ENCODE measurements around the gene ADAM22.

The ADAM22 gene

DNA sequence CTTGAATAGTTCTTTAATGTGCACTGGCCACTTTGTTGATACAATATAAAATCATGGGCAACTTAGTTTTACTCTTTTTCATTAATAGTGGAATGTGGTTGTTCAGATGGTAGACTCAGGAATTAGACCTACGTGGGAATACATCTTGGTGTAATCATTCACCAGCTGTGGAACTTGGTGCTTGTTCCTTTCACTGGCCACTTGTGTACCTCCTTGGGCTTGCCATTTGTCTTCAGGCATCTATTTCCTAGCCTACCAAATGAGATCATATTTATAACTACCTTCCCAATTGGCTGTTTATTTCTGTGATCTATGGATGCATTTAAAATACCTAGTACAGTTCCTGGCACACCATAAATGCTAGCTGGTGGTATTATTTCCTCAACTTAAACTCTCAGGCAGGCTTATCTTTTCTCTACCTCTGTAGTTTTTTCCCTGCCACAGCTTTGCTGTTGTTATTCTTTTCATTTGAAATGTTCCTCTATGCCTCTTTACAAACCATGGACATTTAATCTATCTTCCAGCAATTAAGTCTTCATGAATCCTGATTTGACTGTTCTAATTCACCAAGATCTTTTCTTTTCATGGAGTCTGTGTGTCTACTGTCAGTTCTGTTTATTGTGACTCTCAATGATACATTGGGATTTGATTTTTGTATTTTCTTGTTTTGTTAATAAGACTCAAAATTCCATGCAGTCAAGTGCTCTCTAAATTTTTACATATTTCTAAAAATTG is 113.0 kb downstream of the ADAM22 start:
- no peak for TF ChIP-seq POU2F2 (IDR thresholded peaks at IDR 0.05; ENCODE audit: low read depth, low read length)
- no peak for TF ChIP-seq SPI1 (IDR thresholded peaks at IDR 0.05; ENCODE audit: low read depth, low read length)
- TF ChIP-seq PAX5 (IDR thresholded peaks at IDR 0.05; ENCODE audit: insufficient read depth, low read length, severe bottlenecking) = no peak
- TF ChIP-seq TAF1 (IDR thresholded peaks at IDR 0.05; ENCODE audit: low read depth, low read length) = no peak
- no peak for TF ChIP-seq POLR2A (IDR thresholded peaks at IDR 0.05; ENCODE audit: low read depth, low read length)
- TF ChIP-seq POLR2AphosphoS5 (IDR thresholded peaks at IDR 0.05; ENCODE audit: low read depth, low read length) = no peak
- DNase-seq (ENCODE audit: insufficient read length, low spot score) = no peak
- FAIRE-seq = peak; percentile 77

DNA sequence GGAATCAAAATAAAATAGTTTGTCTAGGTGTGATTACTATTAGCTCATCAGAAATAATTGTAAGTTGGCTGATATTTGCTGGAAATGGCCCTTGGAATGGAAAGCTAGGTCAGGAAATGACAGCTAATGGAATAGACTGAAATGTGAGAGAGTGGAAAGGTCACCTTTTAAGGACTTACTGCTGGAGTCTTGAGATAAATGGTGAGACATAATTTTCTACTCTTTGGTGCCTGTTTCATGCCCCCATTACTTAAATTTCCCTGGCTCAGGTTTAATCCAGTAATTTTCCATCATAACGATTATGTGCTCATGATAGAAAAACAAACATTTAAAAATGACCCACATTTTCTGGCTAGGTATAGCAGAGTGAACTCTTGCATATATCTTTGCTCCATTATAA is 123.6 kb downstream of the ADAM22 start:
- TF ChIP-seq POU2F2 (IDR thresholded peaks at IDR 0.05; ENCODE audit: low read depth, low read length) = no peak
- TF ChIP-seq SPI1 (IDR thresholded peaks at IDR 0.05; ENCODE audit: low read depth, low read length) = no peak
- no peak for TF ChIP-seq POLR2AphosphoS5 (IDR thresholded peaks at IDR 0.05; ENCODE audit: low read depth, low read length)
- no peak for TF ChIP-seq POLR2A (IDR thresholded peaks at IDR 0.05; ENCODE audit: low read depth, low read length)
- no peak for TF ChIP-seq TAF1 (IDR thresholded peaks at IDR 0.05; ENCODE audit: low read depth, low read length)
- TF ChIP-seq PAX5 (IDR thresholded peaks at IDR 0.05; ENCODE audit: insufficient read depth, low read length, severe bottlenecking) = no peak
- DNase-seq (ENCODE audit: insufficient read length, low spot score) (no peak), FAIRE-seq (no peak)

DNA sequence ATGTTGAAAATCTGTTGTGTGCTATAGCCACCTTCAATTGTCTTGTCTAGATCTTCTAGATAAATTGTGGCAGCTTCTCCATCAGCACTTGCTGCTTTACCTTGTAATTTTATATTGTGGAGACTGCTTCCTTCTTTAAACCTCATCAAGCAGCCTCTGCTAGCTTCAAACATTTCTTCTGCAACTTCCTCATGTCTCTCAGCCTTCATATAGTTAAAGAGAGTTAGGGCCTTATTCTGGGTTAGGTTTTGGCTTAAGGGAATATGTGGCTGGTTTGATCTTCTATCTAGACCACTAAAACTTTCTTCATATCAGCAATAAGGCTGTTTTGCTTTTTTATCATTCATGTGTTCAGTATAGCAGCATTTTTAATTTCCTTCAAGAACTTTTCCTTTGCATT is 128.2 kb downstream of the ADAM22 start:
- FAIRE-seq = no peak
- no peak for DNase-seq (ENCODE audit: insufficient read length, low spot score)
- TF ChIP-seq PAX5 (IDR thresholded peaks at IDR 0.05; ENCODE audit: insufficient read depth, low read length, severe bottlenecking) (no peak), SPI1 (IDR thresholded peaks at IDR 0.05; ENCODE audit: low read depth, low read length) (no peak), POLR2AphosphoS5 (IDR thresholded peaks at IDR 0.05; ENCODE audit: low read depth, low read length) (no peak), POLR2A (IDR thresholded peaks at IDR 0.05; ENCODE audit: low read depth, low read length) (no peak), TAF1 (IDR thresholded peaks at IDR 0.05; ENCODE audit: low read depth, low read length) (no peak), POU2F2 (IDR thresholded peaks at IDR 0.05; ENCODE audit: low read depth, low read length) (no peak)

DNA sequence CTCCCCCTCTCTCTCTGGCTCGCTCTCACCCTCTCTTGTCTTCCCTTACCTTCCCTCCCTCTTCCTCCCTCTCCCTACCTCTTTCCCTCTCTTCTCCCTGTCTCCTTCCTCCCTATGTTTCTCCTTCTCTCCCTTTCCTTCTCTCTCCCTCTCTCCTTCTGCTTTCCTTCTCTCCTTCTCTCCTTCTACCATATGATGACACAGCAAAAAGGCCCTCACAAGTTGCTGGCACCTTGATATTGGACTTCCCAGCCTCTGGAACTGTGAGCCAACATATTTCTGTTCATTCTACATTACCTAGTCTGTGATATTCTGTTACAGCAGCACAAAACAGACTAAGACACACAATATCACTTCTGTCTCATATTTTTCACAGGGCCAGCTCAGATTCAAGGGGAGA is 135.0 kb downstream of the ADAM22 start:
- DNase-seq (ENCODE audit: insufficient read length, low spot score) = no peak
- peak; percentile 23 for FAIRE-seq

DNA sequence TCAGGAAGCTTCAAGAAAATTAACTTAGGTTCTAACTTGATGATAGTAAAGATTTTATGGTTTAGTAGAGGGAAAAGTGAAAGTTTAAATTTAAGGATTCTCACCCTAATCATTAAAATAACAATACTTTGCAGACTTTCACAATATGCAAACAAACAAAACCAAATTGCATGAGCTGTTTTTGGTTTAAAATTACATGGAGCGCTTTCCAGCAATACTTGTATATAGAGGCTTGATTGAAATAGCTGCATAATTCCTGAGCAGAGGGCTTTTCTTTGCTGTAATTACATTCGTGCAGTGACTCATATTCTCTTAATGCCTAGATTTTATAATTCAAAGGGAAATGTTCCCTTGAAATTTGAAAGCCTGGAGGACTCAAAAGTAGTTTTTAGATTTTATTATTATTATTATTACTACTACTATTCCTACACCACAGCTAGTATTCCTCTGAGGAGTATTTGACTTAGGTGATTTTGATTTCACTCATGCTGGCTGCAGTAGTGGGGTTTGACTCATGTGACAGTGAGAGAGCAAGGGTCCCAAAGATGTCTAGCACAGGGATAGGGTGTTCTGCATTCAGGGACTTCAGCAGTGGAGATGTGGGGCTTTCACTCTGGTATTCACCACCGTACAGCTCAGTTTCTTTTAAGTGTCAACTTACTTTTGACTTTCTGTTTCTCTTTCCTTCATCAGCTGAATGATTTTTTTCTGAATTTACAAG is 138.1 kb downstream of the ADAM22 start:
- TF ChIP-seq TAF1 (IDR thresholded peaks at IDR 0.05; ENCODE audit: low read depth, low read length) (no peak), PAX5 (IDR thresholded peaks at IDR 0.05; ENCODE audit: insufficient read depth, low read length, severe bottlenecking) (no peak), POU2F2 (IDR thresholded peaks at IDR 0.05; ENCODE audit: low read depth, low read length) (no peak), SPI1 (IDR thresholded peaks at IDR 0.05; ENCODE audit: low read depth, low read length) (no peak), POLR2A (IDR thresholded peaks at IDR 0.05; ENCODE audit: low read depth, low read length) (no peak), POLR2AphosphoS5 (IDR thresholded peaks at IDR 0.05; ENCODE audit: low read depth, low read length) (no peak)
- DNase-seq (ENCODE audit: insufficient read length, low spot score) = peak; percentile 1
- peak; percentile 45 for FAIRE-seq

More for the DNA sequence above, 135.0 kb downstream of the ADAM22 start:
- TF ChIP-seq PAX5 (IDR thresholded peaks at IDR 0.05; ENCODE audit: insufficient read depth, low read length, severe bottlenecking) (no peak), TAF1 (IDR thresholded peaks at IDR 0.05; ENCODE audit: low read depth, low read length) (no peak), POLR2A (IDR thresholded peaks at IDR 0.05; ENCODE audit: low read depth, low read length) (no peak)

DNA sequence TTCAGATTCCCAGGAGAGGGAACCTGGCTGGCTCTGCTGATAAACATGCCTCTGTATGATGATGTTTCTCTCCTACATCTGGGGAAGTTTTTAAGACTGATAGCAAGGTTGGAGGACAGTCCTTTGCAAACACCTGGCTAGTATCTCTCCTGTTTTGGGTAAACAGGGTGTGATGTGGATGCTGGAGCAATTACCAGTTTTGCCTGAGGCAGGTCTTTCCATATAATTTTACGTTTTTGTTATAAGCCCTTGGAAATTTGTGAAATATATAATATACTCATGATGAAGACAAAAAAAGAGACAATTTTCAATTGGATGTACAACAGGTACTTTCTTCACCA is 138.6 kb downstream of the ADAM22 start:
- no peak for DNase-seq (ENCODE audit: insufficient read length, low spot score)
- FAIRE-seq = no peak
- no peak for TF ChIP-seq TAF1 (IDR thresholded peaks at IDR 0.05; ENCODE audit: low read depth, low read length)
- no peak for TF ChIP-seq POLR2A (IDR thresholded peaks at IDR 0.05; ENCODE audit: low read depth, low read length)
- no peak for TF ChIP-seq POU2F2 (IDR thresholded peaks at IDR 0.05; ENCODE audit: low read depth, low read length)
- no peak for TF ChIP-seq POLR2AphosphoS5 (IDR thresholded peaks at IDR 0.05; ENCODE audit: low read depth, low read length)
- no peak for TF ChIP-seq PAX5 (IDR thresholded peaks at IDR 0.05; ENCODE audit: insufficient read depth, low read length, severe bottlenecking)
- TF ChIP-seq SPI1 (IDR thresholded peaks at IDR 0.05; ENCODE audit: low read depth, low read length) = no peak

DNA sequence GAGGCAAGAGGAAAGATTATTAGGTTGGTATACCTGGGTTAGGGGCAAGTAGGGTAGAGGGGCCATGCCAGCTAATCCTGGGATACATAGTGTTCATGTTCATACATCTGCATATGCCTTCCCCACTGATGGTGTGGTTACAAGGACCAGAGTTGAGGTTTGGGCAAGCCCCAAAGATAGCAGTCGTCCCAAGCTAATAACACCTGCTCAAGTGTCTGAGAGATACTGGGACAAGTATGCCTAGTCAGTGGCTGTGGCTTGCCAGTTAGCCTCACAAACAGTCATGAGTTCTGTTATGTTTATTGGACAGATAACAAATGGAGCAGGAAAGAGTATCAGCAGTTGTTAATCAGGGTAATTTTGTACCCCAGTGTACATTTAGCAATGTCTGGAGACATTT is 139.6 kb downstream of the ADAM22 start:
- TF ChIP-seq POU2F2 (IDR thresholded peaks at IDR 0.05; ENCODE audit: low read depth, low read length) = no peak
- no peak for TF ChIP-seq POLR2AphosphoS5 (IDR thresholded peaks at IDR 0.05; ENCODE audit: low read depth, low read length)
- peak; percentile 66 for FAIRE-seq
- DNase-seq (ENCODE audit: insufficient read length, low spot score) = no peak

DNA sequence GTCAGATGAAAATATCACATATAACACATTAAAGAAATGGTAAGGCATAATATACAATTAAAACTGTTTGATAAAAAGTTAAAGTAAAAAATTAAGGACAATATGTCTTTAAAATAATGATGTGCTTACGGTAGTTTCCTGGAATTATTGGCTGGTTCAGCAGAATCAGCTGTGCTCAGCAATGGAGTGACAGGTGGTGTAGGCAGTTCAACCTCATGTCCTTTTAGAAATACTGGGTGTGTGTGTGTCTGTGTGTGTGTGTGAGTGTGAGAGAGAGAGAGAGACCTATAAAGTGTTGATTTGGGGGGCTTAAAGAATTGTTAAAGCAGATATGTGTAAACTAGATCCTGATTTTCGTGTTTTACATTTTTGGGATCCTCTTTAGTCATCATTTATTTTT is 141.2 kb downstream of the ADAM22 start:
- no peak for FAIRE-seq
- no peak for DNase-seq (ENCODE audit: insufficient read length, low spot score)
- no peak for TF ChIP-seq POU2F2 (IDR thresholded peaks at IDR 0.05; ENCODE audit: low read depth, low read length)
- no peak for TF ChIP-seq POLR2A (IDR thresholded peaks at IDR 0.05; ENCODE audit: low read depth, low read length)
- no peak for TF ChIP-seq SPI1 (IDR thresholded peaks at IDR 0.05; ENCODE audit: low read depth, low read length)
- TF ChIP-seq TAF1 (IDR thresholded peaks at IDR 0.05; ENCODE audit: low read depth, low read length) = no peak
- TF ChIP-seq POLR2AphosphoS5 (IDR thresholded peaks at IDR 0.05; ENCODE audit: low read depth, low read length) = no peak
- no peak for TF ChIP-seq PAX5 (IDR thresholded peaks at IDR 0.05; ENCODE audit: insufficient read depth, low read length, severe bottlenecking)

DNA sequence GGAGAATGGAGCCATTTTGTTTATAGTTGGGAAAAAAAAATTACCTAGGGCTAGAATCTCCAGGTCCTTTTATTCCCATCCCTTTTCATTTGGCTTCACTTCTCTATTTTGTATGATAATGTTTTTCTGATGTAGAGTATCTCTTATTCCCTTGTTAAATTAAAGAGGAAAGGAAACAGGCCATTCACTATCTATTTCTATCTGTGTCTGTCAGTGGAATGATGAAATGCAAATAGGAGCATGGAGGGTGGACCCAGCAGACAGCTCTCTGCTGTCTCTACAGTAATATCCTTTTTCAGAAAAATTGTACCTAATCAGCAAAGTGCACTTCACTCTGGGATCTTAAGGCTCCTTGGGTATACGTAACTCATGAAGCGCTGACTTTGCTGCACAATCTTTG is 149.8 kb downstream of the ADAM22 start:
- FAIRE-seq (no peak), DNase-seq (ENCODE audit: insufficient read length, low spot score) (no peak)
- no peak for TF ChIP-seq PAX5 (IDR thresholded peaks at IDR 0.05; ENCODE audit: insufficient read depth, low read length, severe bottlenecking)
- no peak for TF ChIP-seq SPI1 (IDR thresholded peaks at IDR 0.05; ENCODE audit: low read depth, low read length)
- TF ChIP-seq POLR2A (IDR thresholded peaks at IDR 0.05; ENCODE audit: low read depth, low read length) = no peak
- TF ChIP-seq POU2F2 (IDR thresholded peaks at IDR 0.05; ENCODE audit: low read depth, low read length) = no peak
- no peak for TF ChIP-seq TAF1 (IDR thresholded peaks at IDR 0.05; ENCODE audit: low read depth, low read length)
- TF ChIP-seq POLR2AphosphoS5 (IDR thresholded peaks at IDR 0.05; ENCODE audit: low read depth, low read length) = no peak

Measured in GM12891 (cell line).